Measurements from ENCODE around the gene RBMS1.

DNA sequence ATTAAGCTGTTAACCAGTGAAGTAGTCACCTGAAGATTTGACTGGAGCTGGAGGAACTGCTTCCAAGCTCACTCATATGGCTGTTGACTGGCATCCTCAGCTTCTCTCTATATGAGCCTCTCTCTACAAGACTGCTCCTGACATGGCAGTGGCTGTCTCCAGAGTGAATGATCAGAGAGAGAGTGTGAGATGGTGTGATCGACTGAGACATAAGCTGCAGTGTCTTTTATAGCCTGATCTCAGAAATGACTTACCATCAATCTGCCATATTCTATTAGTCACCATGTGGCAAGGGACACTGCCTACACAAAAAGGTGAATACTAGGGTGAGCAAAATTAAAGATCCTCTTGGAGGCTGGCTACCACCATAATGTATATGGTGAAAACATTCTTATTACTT, 7.8 kb upstream of the RBMS1 start:
- TF ChIP-seq, protein P1, sequence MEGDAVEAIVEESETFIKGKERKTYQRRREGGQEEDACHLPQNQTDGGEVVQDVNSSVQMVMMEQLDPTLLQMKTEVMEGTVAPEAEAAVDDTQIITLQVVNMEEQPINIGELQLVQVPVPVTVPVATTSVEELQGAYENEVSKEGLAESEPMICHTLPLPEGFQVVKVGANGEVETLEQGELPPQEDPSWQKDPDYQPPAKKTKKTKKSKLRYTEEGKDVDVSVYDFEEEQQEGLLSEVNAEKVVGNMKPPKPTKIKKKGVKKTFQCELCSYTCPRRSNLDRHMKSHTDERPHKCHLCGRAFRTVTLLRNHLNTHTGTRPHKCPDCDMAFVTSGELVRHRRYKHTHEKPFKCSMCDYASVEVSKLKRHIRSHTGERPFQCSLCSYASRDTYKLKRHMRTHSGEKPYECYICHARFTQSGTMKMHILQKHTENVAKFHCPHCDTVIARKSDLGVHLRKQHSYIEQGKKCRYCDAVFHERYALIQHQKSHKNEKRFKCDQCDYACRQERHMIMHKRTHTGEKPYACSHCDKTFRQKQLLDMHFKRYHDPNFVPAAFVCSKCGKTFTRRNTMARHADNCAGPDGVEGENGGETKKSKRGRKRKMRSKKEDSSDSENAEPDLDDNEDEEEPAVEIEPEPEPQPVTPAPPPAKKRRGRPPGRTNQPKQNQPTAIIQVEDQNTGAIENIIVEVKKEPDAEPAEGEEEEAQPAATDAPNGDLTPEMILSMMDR (IDR thresholded peaks at IDR 0.05): no peak
- TF ChIP-seq POLR2A (IDR thresholded peaks at IDR 0.05): no peak

All from esophagus squamous epithelium (tissue), 4 donors.